ENCODE results near the gene MMAB. TPM values are rescaled to one million over a fixed set of nuclear protein-coding genes. Genes with fewer than 3 reads are reported as not detected.

The MMAB gene
- total RNA-seq, 1 experiment from 2014 or later = 24.3 TPM

GRCh38 chr12:109592195-109592904, 19.0 kb upstream of the MMAB start:
- H3K27ac Mint-ChIP-seq = no peak overlapping the region
- Histone ChIP-seq H2BK20ac (ENCODE audit: low read depth, low read length, poor library complexity, severe bottlenecking) (no peak overlapping the region), H3K4me2 (ENCODE audit: insufficient read depth, insufficient read length, low read length) (no peak overlapping the region), H3K4ac (ENCODE audit: low read depth, low read length) (no peak overlapping the region), H4K8ac (replicated peaks; ENCODE audit: insufficient read length, low read depth, low read length) (no peak overlapping the region), H4K20me1 (ENCODE audit: control insufficient read depth, insufficient read depth, insufficient read length) (no peaks in the 10 kb centered on the region), H3K27me3 (ENCODE audit: insufficient read depth, low read length) (no peaks in the 10 kb centered on the region), H3K79me2 (ENCODE audit: insufficient read depth, low read length) (no peaks in the 10 kb centered on the region), H2BK12ac (ENCODE audit: insufficient read length, low read depth, low read length) (no peak overlapping the region), H2AK5ac (ENCODE audit: insufficient read length, low read length) (no peak overlapping the region), H2BK120ac (ENCODE audit: low read depth, low read length, poor library complexity, severe bottlenecking) (no peak overlapping the region), H3K9ac (ENCODE audit: extremely low read depth, insufficient read length, low read length) (no peak overlapping the region), H3K56ac (ENCODE audit: insufficient read length, low read depth, low read length) (no peak overlapping the region), H4K5ac (ENCODE audit: insufficient read length, low read depth, low read length) (no peak overlapping the region), H3K23me2 (ENCODE audit: insufficient read length, low read depth, low read length, poor library complexity, severe bottlenecking) (no peaks in the 10 kb centered on the region), H3K79me1 (ENCODE audit: insufficient read depth, low read depth, low read length, poor library complexity, severe bottlenecking) (no peaks in the 10 kb centered on the region), H3K9me3 (ENCODE audit: control insufficient read depth, low read depth, low read length) (no peaks in the 10 kb centered on the region), H3K18ac (ENCODE audit: insufficient read length, low read depth, low read length) (no peak overlapping the region), H3K23ac (ENCODE audit: insufficient read length, low read depth, low read length) (no peak overlapping the region), H3K27ac (ENCODE audit: insufficient read length, low read depth, low read length) (no peak overlapping the region), H3K4me1 (ENCODE audit: insufficient read depth, low read length) (no peaks in the 10 kb centered on the region), H3K14ac (ENCODE audit: insufficient read depth, low read length) (no peak overlapping the region), H4K91ac (ENCODE audit: insufficient read length, low read depth, low read length) (no peak overlapping the region), H2BK15ac (ENCODE audit: low read depth, low read length) (no peak overlapping the region), H3T11ph (ENCODE audit: low read length) (no peak overlapping the region), H2BK5ac (ENCODE audit: insufficient read length, low read length) (no peak overlapping the region), H2AFZ (ENCODE audit: low read length) (no peak overlapping the region)
- no peak overlapping the region for H3K4me3 Mint-ChIP-seq
- H3K36me3 Mint-ChIP-seq (ENCODE audit: insufficient read depth in 1 of 3, low read depth in 3 of 3) = peaks cover 3 to 27% (median 26%) of the 10 kb centered on the region in 3 experiments; a peak in 4 of 7 replicates
- no peaks in the 10 kb centered on the region for H3K27me3 Mint-ChIP-seq (ENCODE audit: low read depth)
- peaks cover 2 to 5% of the 10 kb centered on the region in 2 experiments; a peak in 2 of 4 replicates for H3K4me1 Mint-ChIP-seq
- DNase-seq = no peak
- WGBS (ENCODE audit: extremely low coverage, insufficient read length, low lambda C conversion rate) = no CpG with 5 or more reads among the region's 19 CpGs
- no peaks in the 10 kb centered on the region for H3K9me3 Mint-ChIP-seq
- TF ChIP-seq, protein P1, sequence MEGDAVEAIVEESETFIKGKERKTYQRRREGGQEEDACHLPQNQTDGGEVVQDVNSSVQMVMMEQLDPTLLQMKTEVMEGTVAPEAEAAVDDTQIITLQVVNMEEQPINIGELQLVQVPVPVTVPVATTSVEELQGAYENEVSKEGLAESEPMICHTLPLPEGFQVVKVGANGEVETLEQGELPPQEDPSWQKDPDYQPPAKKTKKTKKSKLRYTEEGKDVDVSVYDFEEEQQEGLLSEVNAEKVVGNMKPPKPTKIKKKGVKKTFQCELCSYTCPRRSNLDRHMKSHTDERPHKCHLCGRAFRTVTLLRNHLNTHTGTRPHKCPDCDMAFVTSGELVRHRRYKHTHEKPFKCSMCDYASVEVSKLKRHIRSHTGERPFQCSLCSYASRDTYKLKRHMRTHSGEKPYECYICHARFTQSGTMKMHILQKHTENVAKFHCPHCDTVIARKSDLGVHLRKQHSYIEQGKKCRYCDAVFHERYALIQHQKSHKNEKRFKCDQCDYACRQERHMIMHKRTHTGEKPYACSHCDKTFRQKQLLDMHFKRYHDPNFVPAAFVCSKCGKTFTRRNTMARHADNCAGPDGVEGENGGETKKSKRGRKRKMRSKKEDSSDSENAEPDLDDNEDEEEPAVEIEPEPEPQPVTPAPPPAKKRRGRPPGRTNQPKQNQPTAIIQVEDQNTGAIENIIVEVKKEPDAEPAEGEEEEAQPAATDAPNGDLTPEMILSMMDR (conservative IDR thresholded peaks at IDR 0.05) = no peak
